Kidney epithelial cell (primary cell): ENCODE measurements around the gene NFIC. TPM values are rescaled to one million over a fixed set of nuclear protein-coding genes. Genes with fewer than 3 reads are reported as not detected.

Source experiments
- DNase-seq: peaks from one replicate; pipeline ENCODE4 v3.0.0-alpha.2; 2010; ENCODE audit warnings: low read depth
- H3K27me3 ChIP-seq: 2 replicates; pipeline ENCODE4 v1.6.0; 2011; ENCODE audit warnings: low read length; ENCODE audit not compliant: control insufficient read depth, insufficient read depth
- H3K36me3 ChIP-seq: 2 replicates; pipeline ENCODE4 v1.5.1; 2011; ENCODE audit warnings: low read length; ENCODE audit not compliant: control insufficient read depth, insufficient read depth
- H3K4me3 ChIP-seq: 2 replicates; pipeline ENCODE4 v1.5.1; 2011; ENCODE audit warnings: low read depth, mild to moderate bottlenecking, control low read depth, low read length
- total RNA-seq: library from RNA; depleted of rRNA; stranded (reverse); fragments of >200 nt; gene quantifications from 2 replicates; pipeline ENCODE4 v1.2.3, GENCODE V29; 2015
- TF ChIP-seq, protein P1 (sequence below): IDR thresholded peaks from 2 replicates; pipeline ENCODE4 v1.5.1; 2011; ENCODE audit warnings: mild to moderate bottlenecking, moderate library complexity, low read length, control low read depth, inconsistent platforms; ENCODE audit not compliant: insufficient read depth, poor library complexity, severe bottlenecking

NFIC gene
- total RNA-seq, 1 donor from 2014 or later: 18.0 TPM

DNA sequence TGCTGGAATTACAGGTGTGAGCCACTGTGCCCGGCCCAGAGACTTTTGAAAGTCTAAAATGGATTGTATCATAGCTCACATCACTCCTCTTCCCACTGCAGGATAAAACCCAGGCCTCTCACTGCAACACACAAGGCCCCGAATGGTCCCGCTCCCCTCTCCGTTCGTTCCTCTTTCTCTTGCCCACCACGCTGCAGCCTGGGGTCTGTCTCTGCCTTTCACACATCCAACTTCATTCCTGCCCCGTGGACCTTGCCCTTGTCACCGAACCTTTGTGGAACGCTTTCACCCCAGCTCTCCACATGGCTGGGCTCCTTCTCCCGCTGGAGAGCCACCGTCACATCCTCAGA, 42.6 kb downstream of the NFIC start:
- TF ChIP-seq, protein P1, sequence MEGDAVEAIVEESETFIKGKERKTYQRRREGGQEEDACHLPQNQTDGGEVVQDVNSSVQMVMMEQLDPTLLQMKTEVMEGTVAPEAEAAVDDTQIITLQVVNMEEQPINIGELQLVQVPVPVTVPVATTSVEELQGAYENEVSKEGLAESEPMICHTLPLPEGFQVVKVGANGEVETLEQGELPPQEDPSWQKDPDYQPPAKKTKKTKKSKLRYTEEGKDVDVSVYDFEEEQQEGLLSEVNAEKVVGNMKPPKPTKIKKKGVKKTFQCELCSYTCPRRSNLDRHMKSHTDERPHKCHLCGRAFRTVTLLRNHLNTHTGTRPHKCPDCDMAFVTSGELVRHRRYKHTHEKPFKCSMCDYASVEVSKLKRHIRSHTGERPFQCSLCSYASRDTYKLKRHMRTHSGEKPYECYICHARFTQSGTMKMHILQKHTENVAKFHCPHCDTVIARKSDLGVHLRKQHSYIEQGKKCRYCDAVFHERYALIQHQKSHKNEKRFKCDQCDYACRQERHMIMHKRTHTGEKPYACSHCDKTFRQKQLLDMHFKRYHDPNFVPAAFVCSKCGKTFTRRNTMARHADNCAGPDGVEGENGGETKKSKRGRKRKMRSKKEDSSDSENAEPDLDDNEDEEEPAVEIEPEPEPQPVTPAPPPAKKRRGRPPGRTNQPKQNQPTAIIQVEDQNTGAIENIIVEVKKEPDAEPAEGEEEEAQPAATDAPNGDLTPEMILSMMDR: no peak
- no peak for DNase-seq
- Histone ChIP-seq H3K36me3 (no peaks in the 10 kb centered on the region), H3K4me3 (no peak overlapping the region), H3K27me3 (no peaks in the 10 kb centered on the region)

DNA sequence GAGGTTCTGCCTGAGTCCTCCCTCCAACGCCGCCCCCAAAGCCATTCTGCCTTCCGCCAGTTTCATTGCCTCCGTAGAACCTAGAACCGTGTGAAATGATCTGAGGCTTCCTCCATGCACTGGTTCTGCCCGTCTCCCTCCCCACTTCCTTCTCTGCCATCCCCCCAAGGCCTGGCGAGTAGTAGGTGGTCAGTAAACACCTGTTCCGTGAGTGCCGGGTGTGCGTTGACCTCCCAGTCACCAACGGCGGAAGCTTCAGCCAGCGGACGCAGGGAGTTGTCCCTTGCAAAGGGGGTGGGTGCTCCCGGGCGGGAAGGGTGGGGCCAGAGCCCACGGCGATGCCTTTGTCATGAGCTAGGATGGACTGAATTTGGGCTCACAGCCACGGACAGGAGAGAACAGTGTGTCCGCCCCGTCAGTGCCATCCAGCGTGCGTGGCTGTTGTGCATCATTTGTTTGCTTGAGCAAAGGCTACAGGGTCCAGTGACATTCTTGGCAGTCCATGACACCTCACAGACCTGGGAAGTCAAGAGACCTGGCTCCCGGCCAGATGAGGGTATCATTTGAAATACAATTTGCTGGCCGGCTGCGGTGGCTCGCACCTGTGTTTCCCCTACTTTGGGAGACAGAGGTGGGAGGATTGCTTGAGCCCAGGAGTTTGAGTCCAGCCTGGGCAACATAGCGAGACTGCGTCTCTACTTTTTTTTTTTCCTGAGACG, 43.1 kb downstream of the NFIC start:
- no peak overlapping the region for H3K4me3 ChIP-seq
- H3K27me3 ChIP-seq: no peaks in the 10 kb centered on the region
- TF ChIP-seq, protein P1: no peak
- H3K36me3 ChIP-seq: no peaks in the 10 kb centered on the region
- DNase-seq: no peak

DNA sequence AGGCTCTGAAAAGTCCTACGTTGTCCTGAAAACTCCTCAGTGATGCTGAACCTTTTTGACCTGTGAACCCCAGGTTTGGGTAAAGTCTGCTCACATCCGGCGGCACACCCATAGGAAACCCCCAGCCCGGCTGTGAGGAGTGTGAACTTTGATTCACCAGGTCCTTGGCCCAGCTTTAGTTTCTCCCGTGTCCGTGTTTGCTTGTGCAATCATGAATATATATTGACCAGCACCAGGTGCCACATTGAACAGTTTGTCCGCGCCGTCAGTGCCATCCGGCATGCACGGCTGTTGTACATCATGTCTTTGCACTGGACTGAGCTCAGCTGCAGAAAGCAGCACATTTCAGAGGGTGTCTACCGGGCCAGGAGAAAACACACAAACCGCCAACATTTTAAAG, 45.3 kb downstream of the NFIC start:
- DNase-seq: no peak
- TF ChIP-seq, protein P1: no peak
- Histone ChIP-seq H3K36me3 (no peaks in the 10 kb centered on the region), H3K4me3 (no peak overlapping the region), H3K27me3 (no peaks in the 10 kb centered on the region)

DNA sequence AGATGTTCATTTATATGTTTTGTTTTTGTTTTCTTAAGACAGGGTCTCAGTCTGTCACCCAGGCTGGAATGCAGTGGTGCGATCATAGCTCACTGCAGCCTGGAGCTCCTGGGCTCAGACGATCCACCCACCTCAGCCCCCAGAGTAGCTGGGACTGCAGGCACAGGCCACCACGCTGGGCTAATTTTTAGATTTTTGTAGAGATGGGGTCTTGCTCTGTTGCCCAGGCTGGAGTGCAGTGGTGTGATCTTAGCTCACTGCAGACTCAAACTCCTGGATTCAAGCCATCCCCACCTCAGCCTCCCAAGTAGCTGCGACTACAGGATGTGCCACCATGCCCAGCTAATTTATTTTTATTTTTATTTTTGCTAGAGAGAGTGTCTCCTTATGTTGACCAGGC, 45.7 kb downstream of the NFIC start:
- Histone ChIP-seq H3K27me3 (no peaks in the 10 kb centered on the region), H3K36me3 (no peaks in the 10 kb centered on the region), H3K4me3 (no peak overlapping the region)
- DNase-seq: no peak
- TF ChIP-seq, protein P1: no peak

DNA sequence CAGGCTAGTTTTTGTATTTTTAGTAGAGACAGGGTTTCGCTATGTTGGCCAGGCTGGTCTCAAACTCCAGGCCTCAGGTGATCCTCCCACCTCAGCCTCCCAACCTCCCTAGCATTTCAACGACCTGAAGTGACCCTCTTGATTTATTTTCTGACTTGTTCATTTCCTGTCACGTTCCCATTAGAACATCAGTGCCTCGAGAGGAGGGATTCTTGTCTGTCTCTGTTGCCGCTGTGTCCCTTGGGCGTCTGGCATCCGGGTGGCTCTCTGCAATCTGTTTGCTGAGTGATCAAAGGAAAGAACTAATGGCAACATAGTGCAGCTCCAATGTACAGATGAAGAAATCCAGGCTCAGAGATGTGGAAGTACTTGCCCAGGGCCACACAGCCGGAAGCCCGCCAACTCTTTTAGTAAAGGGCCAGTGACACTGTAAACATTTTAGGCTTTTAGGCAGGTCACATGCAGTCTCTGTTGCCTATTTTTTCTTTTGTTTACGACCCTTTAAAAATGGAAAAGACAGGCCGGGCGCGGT, 47.5 kb downstream of the NFIC start:
- Histone ChIP-seq H3K36me3 (no peaks in the 10 kb centered on the region), H3K27me3 (no peaks in the 10 kb centered on the region), H3K4me3 (no peak overlapping the region)
- no peak for DNase-seq
- TF ChIP-seq, protein P1: no peak

DNA sequence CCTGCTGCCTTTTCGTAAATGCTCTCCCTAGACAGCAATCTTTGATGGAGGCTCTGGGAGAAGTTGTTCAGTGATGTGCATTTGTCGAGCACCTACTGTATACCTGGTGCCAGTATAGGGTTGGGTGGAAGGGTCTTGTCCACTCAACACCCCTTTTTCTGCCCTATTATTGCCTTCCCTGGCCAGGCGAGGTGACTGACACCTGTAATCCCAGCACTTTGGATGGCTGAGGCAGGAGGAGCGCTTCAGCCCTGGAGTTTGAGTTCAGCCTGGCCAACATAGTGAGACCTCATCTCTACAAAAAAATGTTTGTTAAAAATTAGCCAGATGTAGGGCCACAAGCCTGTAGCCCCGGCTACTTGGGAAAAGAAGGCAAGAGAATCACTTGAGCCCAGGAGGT, 49.3 kb downstream of the NFIC start:
- no peaks in the 10 kb centered on the region for H3K36me3 ChIP-seq
- TF ChIP-seq, protein P1: no peak
- no peaks in the 10 kb centered on the region for H3K27me3 ChIP-seq
- H3K4me3 ChIP-seq: no peak overlapping the region
- DNase-seq: no peak
